OCI-LY7 (cell line): Measurements from ENCODE around the gene NSD1. TPM values are rescaled to one million over a fixed set of nuclear protein-coding genes. Genes with fewer than 3 reads are reported as not detected.

Source experiments
- BruUV-seq: library from RNA; stranded (reverse); fragments of 400-500 nt; replicated peaks from 2 replicates; lab custom pipeline; 2021; lab: Mats Ljungman, UMichigan
- CTCF ChIA-PET: fragments of 300-600 bp; sonication (Branson Sonifier 250); formaldehyde crosslinking; loops from one replicate; lab custom pipeline; 2022; ENCODE audit warnings: antibody characterized with exemption; ENCODE audit not compliant: unreplicated experiment; lab: Charles Lee
- POLR2A ChIA-PET: fragments of 300-600 bp; sonication (Branson Sonifier 250); formaldehyde crosslinking; loops from one replicate; lab custom pipeline; 2022; ENCODE audit warnings: antibody characterized with exemption; lab: Charles Lee
- DNase-seq: peaks from one replicate; pipeline ENCODE4 v3.0.0-alpha.2; 2015; ENCODE audit warnings: low spot score
- H2AFZ ChIP-seq: fragments of 200-600 bp; sonication (generic), shearing (Covaris generic); 2 replicates; pipeline ENCODE4 v1.6.1; 2014; ENCODE audit warnings: mild to moderate bottlenecking, antibody characterized with exemption, low read length, moderate library complexity
- H3K27ac ChIP-seq: fragments of 200-600 bp; sonication (generic); 2 replicates; pipeline ENCODE4 v1.5.1; 2014; ENCODE audit warnings: mixed run types, low read depth, mild to moderate bottlenecking, moderate library complexity, low read length, inconsistent platforms; ENCODE audit not compliant: poor library complexity, severe bottlenecking
- H3K36me3 ChIP-seq: fragments of 200-600 bp; sonication (generic); 2 replicates; pipeline ENCODE4 v1.6.1; 2014; ENCODE audit warnings: mild to moderate bottlenecking, antibody characterized with exemption, low read length, moderate library complexity, mixed read lengths; ENCODE audit not compliant: insufficient read depth
- H3K4me1 ChIP-seq: fragments of 200-600 bp; sonication (generic); 2 replicates; pipeline ENCODE4 v1.5.1; 2014; ENCODE audit warnings: mild to moderate bottlenecking, low read length; ENCODE audit not compliant: insufficient read depth, poor library complexity, severe bottlenecking
- H3K4me2 ChIP-seq: fragments of 200-600 bp; sonication (generic); 2 replicates; pipeline ENCODE4 v1.6.1; 2014; ENCODE audit warnings: mild to moderate bottlenecking, low read length
- H3K4me3 ChIP-seq: fragments of 200-600 bp; sonication (generic); 2 replicates; pipeline ENCODE4 v1.5.1; 2014; ENCODE audit warnings: mild to moderate bottlenecking, low read depth, low read length; ENCODE audit not compliant: poor library complexity, severe bottlenecking
- H3K79me2 ChIP-seq: fragments of 200-600 bp; sonication (generic); 2 replicates; pipeline ENCODE4 v1.6.1; 2016; ENCODE audit warnings: low read depth, mild to moderate bottlenecking, low read length, moderate library complexity, mixed read lengths; ENCODE audit not compliant: insufficient read depth
- H3K9me2 ChIP-seq: fragments of 200-600 bp; sonication (generic); 2 replicates; pipeline ENCODE4 v1.6.1; 2016; ENCODE audit warnings: mild to moderate bottlenecking, low read length, mixed read lengths; ENCODE audit not compliant: insufficient read depth
- H3K9me3 ChIP-seq: fragments of 200-600 bp; sonication (generic); 2 replicates; pipeline ENCODE4 v1.6.1; 2014; ENCODE audit warnings: mild to moderate bottlenecking, mixed run types, low read length, mixed read lengths
- H4K20me1 ChIP-seq: fragments of 200-600 bp; sonication (generic); 2 replicates; pipeline ENCODE4 v1.6.1; 2014; ENCODE audit warnings: mild to moderate bottlenecking, antibody characterized with exemption, low read length, moderate library complexity, mixed read lengths; ENCODE audit not compliant: insufficient read depth
- CTCF ChIP-seq: fragments of 200-600 bp; sonication (generic); conservative IDR thresholded peaks from 2 replicates; pipeline ENCODE4 v1.5.1; 2014; ENCODE audit warnings: mild to moderate bottlenecking, antibody characterized with exemption, low read length, moderate library complexity, mixed read lengths
- EZH2phosphoT487 ChIP-seq: fragments of 200-600 bp; sonication (generic); IDR thresholded peaks from 2 replicates; pipeline ENCODE4 v1.6.1; 2018; ENCODE audit warnings: low read depth, borderline replicate concordance, mild to moderate bottlenecking, mixed run types, antibody characterized with exemption, low read length, moderate library complexity, mixed read lengths
- intact Hi-C: fragments of 100-400 bp; cut with micrococcal nuclease; formaldehyde crosslinking; loops from one replicate; pipeline ENCODE4 v1.10.0; 2022; ENCODE audit not compliant: unreplicated experiment
- total RNA-seq, 2 experiments: library from RNA; depleted of rRNA in 1 of 2; stranded (reverse); fragments of >200 nt in 1 of 2; shearing (Covaris generic) in 1 of 2; gene quantifications; 2 replicates each; pipeline ENCODE4 v1.2.3, GENCODE V29; 2014 to 2022

The NSD1 gene
- total RNA-seq, 2 experiments from 2014 or later: 64.3 to 142 TPM

DNA sequence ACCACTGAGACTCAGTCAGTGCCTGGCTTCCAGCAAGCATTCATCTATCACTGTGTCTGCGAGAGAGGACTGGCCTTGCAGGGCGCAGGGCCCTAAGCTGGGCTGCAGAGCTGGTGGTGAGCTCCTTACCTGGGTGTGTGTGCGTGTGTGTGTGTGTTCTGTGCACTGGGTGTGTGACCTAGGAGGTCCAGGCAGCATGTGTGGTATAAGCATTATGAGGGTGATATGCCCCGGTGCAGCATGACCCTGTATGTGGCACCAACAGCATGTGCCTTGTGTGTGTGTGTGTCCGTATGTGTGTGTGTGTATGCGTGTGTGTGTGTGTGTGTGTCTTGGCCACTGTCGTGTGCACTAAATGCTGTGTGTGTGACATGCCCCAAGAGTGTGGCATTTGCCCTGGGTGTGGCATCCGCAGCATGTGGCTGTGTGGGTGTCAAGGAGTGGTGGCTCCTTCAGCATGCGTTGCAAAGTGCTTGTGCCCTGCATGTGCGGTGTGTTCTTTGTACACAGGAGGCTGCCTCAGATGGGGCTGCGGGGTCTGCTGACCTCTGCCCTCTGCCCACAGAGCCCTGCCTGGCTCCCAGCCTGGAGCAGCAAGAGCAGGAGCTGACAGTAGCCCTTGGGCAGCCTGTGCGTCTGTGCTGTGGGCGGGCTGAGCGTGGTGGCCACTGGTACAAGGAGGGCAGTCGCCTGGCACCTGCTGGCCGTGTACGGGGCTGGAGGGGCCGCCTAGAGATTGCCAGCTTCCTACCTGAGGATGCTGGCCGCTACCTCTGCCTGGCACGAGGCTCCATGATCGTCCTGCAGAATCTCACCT is 43.5 kb upstream of the NSD1 start:
- ChIA-PET CTCF (no interaction called here), POLR2A (interaction anchor here (1.1 kb wide), 1 partner anchor 20 kb away, joined by 3 read pairs; no protein-coding TSS in a partner anchor)

DNA sequence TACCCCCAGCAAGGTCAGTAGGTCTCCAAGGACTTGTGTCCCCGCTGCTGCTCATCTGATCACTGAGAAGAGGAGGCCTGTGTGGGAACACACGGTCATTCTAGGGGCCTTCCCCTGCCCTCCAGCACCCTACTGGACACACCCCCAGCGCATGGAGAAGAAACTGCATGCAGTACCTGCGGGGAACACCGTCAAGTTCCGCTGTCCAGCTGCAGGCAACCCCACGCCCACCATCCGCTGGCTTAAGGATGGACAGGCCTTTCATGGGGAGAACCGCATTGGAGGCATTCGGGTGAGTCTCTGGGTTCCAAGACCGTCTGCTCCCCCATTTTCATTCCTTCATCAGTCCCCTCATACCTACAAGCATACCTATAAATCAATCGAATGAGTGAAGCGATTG is 42.8 kb upstream of the NSD1 start:
- no peak overlapping the region for H3K27ac ChIP-seq
- no peak overlapping the region for H3K4me3 ChIP-seq
- no peaks in the 10 kb centered on the region for H4K20me1 ChIP-seq
- no peak for DNase-seq
- peaks cover 15% of the 10 kb centered on the region for H3K4me1 ChIP-seq
- H3K36me3 ChIP-seq: no peaks in the 10 kb centered on the region
- no peak overlapping the region for H2AFZ ChIP-seq
- H3K4me2 ChIP-seq: no peak overlapping the region
- intact Hi-C loops: no loop called here
- no TSS peak for BruUV-seq
- H3K9me2 ChIP-seq: no peaks in the 10 kb centered on the region
- CTCF ChIA-PET: no interaction called here
- no peaks in the 10 kb centered on the region for H3K79me2 ChIP-seq
- POLR2A ChIA-PET: interaction anchor here (0.6 to 1.1 kb wide), 2 partner anchors 19 to 469 kb away, joined by 3 read pairs; no protein-coding TSS in a partner anchor
- no peaks in the 10 kb centered on the region for H3K9me3 ChIP-seq
- TF ChIP-seq EZH2phosphoT487: no peak
- TF ChIP-seq CTCF: no peak

More for the DNA sequence above, 43.5 kb upstream of the NSD1 start:
- intact Hi-C loops: loop anchor here (10.0 kb wide), 1 partner anchor 425 kb away; no protein-coding TSS in a partner anchor
- Histone ChIP-seq H3K27ac (no peak overlapping the region), H3K4me1 (peaks cover 23% of the 10 kb centered on the region), H3K4me2 (no peak overlapping the region), H3K9me3 (no peaks in the 10 kb centered on the region), H2AFZ (no peak overlapping the region), H4K20me1 (no peaks in the 10 kb centered on the region), H3K4me3 (no peak overlapping the region), H3K79me2 (no peaks in the 10 kb centered on the region), H3K9me2 (no peaks in the 10 kb centered on the region), H3K36me3 (no peaks in the 10 kb centered on the region)
- TF ChIP-seq CTCF (no peak), EZH2phosphoT487 (no peak)
- no peak for DNase-seq
- no TSS peak for BruUV-seq

DNA sequence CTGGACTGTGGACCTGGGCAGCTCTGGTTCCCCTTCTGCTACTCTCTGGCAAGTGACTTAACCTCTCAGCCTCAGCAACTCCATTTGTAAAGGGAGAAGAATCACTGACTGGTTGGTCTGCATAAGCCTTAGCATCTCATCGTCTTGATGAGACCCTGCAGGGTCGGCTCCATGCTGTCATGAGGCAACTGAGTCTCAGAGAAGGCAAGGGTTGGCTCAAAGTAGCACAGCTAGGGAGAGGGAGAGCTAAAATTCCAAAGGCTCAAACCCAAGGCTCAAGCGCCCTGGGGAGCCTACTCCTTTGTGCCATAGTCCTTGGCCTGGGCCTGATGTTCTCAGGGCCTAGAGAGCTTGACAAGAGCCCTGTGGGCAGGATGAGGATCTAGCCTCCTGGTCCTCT is 42.3 kb upstream of the NSD1 start:
- DNase-seq: no peak
- Histone ChIP-seq H3K9me2 (no peaks in the 10 kb centered on the region), H3K9me3 (no peaks in the 10 kb centered on the region), H3K4me3 (no peak overlapping the region), H4K20me1 (no peaks in the 10 kb centered on the region), H2AFZ (no peak overlapping the region), H3K36me3 (no peaks in the 10 kb centered on the region), H3K27ac (no peak overlapping the region), H3K4me1 (peaks cover 11% of the 10 kb centered on the region), H3K79me2 (no peaks in the 10 kb centered on the region), H3K4me2 (no peak overlapping the region)
- POLR2A ChIA-PET: interaction anchor here (0.6 kb wide), 1 partner anchor 469 kb away, joined by 3 read pairs; no protein-coding TSS in a partner anchor
- intact Hi-C loops: no loop called here
- TF ChIP-seq CTCF (no peak), EZH2phosphoT487 (no peak)
- CTCF ChIA-PET: no interaction called here
- BruUV-seq: no TSS peak
